HFF-Myc (cell line): ENCODE measurements around the gene ZNF285.

Source experiments
- DNase-seq: peaks from one replicate; pipeline ENCODE4 v3.0.0-alpha.2; 2011; ENCODE audit warnings: low read depth; ENCODE audit errors: extremely low read depth
- H3K4me3 ChIP-seq: replicated peaks from 2 replicates; pipeline ENCODE4 v1.5.1; 2011; ENCODE audit warnings: low read depth, mild to moderate bottlenecking, control low read depth, low read length
- TF ChIP-seq, protein P1 (sequence below): IDR thresholded peaks from 2 replicates; pipeline ENCODE4 v1.5.1; 2012; ENCODE audit warnings: mild to moderate bottlenecking, low read depth, low read length, control low read depth; ENCODE audit errors: missing control alignments

Gene ZNF285

DNA sequence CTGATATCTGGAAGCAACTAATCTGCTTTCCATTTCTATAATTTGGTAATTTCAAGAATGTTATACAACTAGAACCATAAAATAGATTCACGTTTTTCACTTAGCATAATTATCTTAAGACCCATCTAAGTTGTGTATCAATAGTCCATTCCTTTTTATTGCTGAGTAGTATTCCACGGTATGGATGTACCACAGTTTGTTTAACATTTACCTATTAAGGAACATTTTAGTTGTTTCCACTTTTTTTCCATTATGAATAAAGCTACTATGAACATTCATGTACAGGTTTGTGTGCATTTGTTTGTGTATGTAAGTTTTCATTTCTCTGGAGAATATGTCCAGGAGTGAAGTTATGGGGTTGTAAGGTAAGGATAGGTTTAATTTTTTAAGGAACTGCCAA is 26.6 kb downstream of the ZNF285 start:
- no peak overlapping the region for H3K4me3 ChIP-seq
- TF ChIP-seq, protein P1, sequence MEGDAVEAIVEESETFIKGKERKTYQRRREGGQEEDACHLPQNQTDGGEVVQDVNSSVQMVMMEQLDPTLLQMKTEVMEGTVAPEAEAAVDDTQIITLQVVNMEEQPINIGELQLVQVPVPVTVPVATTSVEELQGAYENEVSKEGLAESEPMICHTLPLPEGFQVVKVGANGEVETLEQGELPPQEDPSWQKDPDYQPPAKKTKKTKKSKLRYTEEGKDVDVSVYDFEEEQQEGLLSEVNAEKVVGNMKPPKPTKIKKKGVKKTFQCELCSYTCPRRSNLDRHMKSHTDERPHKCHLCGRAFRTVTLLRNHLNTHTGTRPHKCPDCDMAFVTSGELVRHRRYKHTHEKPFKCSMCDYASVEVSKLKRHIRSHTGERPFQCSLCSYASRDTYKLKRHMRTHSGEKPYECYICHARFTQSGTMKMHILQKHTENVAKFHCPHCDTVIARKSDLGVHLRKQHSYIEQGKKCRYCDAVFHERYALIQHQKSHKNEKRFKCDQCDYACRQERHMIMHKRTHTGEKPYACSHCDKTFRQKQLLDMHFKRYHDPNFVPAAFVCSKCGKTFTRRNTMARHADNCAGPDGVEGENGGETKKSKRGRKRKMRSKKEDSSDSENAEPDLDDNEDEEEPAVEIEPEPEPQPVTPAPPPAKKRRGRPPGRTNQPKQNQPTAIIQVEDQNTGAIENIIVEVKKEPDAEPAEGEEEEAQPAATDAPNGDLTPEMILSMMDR = no peak
- DNase-seq = no peak

DNA sequence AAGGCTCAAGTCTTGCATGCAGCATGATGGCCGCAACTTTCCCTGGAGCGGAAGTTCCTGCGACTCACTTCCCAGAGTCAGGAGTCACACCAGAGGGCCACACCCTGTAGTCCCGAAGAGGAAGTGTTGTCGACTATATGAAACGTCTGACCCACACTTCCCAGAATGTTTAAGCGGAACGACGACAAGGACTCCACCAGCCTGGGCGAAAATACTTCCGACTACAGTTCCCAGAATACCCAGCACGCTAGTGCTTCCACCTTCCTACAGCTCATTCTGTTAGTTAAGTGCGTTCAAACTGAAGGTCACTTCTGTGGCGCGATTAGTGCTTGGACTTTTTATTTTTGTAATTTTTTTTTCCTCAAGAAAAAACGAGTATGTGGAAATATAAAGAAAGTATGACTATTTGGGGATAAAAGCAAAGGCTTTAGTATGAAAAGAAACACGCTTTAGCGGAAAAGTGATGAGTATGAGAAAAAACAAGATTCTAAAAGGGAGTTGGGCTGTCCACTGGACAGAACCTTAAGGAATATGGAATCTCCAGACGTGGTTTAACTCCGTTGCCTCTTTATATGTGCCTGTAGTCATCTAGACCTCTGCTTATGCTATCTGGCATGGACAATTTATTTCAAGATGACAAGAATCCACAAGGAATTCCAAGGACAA is 29.5 kb downstream of the ZNF285 start:
- TF ChIP-seq, protein P1 = no peak
- no peak for DNase-seq
- H3K4me3 ChIP-seq = no peak overlapping the region

DNA sequence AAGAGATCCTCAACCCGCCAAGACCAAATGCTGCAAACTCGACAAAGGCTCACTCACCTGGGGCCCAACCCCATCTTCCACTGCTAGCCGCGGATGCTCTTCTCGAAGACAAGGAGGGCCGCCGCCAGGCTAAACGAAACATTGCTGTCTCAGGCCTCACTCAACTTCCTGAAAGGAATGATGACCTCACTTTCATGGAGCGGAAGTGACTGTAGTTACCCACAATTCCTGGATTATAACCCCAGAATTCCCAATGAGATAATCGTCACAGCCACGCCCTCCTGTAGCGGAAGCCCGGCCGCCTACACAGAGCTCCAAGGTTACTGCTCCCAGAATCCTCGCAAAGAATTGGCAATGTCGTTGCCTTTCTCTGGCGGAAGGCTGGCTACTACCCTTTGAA is 34.4 kb downstream of the ZNF285 start:
- H3K4me3 ChIP-seq = no peak overlapping the region
- TF ChIP-seq, protein P1 = no peak
- DNase-seq = no peak

DNA sequence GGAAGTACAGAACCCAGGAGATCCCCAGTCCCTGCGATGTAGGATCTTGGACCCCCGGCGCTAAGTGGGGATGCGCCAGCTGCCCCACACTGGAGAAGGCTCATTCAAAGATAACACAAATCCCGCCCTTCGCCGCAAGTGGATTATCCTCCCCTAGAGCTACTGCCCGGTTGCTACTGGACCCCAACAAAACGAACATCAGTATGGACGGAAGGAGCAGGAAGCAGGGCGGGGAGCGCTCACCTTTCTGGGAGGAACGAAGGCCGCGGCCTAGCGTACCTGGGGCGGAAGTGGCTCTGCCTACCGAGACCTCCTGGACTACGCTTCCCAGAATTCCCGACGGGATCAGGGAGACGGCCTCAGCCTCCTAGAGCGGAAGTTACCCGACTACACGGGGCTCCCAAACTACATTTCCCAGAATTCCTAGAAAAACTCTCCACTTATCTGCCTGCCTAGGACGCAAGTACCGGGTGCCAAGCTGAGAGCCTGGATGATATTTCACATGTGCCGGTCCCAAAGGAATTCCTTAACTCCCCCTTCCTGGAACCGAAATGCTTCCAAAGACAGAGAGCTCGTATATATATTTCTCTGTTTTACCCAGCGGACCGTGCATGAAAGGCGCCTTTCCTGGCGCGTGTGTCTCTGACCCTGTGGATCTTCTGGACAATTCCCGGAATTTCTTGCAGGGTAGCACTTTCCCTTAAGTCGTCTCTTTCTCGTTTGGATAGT is 44.9 kb downstream of the ZNF285 start, which contains the start of gene ZNF112:
TSS of gene ZNF112 (minus strand) at position 298 of the 729 bp plus-strand sequence. CDS start 16,141 bp downstream, outside the sequence.
- DNase-seq = peak; percentile 81
- peak within 1 kb of the TSS; percentile 70 for H3K4me3 ChIP-seq
- TF ChIP-seq, protein P1 = no peak

DNA sequence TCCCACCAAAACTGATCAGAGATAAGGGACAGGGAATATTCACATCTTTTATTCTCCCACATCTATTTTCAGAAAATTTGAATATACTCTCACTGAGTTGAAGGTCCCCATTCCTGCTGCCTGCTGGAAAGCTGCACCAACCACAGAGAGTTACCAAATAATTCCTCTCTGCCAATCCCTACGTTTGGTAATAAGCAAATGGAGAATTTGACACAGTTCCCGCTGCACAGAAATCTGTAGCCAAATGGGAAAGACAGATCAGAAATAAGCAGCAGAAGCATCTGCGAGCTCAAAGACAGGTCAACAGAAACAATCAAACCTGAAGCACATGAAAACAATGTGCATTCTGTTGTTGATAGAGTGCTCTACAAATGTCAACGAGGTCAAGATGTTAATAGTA is 54.9 kb downstream of the ZNF285 start:
- TF ChIP-seq, protein P1 = no peak

DNA sequence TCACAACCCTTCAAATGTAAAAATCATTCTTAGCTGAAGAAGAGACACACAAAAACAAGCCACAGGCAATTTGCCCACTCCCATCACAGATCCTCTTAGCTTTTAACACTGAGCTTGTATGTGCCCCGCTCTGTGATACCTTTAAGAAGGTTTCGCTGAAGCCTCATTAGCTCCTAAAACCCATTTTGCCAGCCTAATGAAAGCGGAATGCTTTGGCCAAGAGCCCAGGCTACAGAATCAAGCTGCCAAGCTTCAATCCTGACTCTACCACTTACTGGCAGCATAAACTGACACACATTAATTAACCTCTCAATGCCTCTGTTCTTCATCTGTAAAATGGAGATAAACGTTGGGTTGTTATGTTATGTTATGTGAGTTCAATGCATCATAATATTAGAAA is 55.4 kb downstream of the ZNF285 start:
- H3K4me3 ChIP-seq = no peak overlapping the region
- no peak for DNase-seq
- TF ChIP-seq, protein P1 = no peak

More for the DNA sequence above, 54.9 kb downstream of the ZNF285 start:
- DNase-seq = no peak
- H3K4me3 ChIP-seq = no peak overlapping the region

DNA sequence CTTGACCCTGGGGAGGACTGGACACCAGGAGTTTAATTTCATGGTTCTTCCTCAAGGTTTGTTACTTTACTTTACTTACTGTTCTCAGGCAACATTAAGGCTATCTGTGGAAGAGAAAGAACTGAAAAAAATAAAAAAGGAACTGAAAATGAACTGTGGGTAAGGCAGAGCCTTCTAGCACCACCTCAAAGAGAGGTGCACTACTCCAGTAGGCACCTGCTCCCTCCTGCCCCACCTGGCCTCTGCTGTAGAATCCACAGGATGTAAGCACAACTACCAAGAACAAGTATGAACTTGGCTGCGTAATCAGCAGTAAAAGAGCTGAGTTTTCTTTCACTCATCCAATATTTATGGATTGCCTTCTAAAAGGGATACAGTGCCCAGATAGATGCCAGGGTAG is 57.2 kb downstream of the ZNF285 start:
- no peak for DNase-seq
- no peak overlapping the region for H3K4me3 ChIP-seq
- TF ChIP-seq, protein P1 = no peak
